A549 treated with AZD2906 at 1 μM for 4 hours (cell line): ENCODE measurements around the gene TEX9. TPM values are rescaled to one million over a fixed set of nuclear protein-coding genes. Genes with fewer than 3 reads are reported as not detected.

Experiments
- total RNA-seq: library from RNA; stranded (reverse); fragments of 200-300 nt; extraction: Qiagen RNA extraction; gene quantifications from 5 replicates; pipeline ENCODE4 v1.2.3, GENCODE V29; 2022

TEX9 gene
- 3.5 to 4.9 TPM (median 4.3 TPM) in 5 replicates for total RNA-seq

GRCh38 chr15:56365075-56365711 is at the start of gene TEX9:
TSS of gene TEX9 (plus strand) at chr15:56365426. CDS start at chr15:56365451, 25 bp downstream.

DNA sequence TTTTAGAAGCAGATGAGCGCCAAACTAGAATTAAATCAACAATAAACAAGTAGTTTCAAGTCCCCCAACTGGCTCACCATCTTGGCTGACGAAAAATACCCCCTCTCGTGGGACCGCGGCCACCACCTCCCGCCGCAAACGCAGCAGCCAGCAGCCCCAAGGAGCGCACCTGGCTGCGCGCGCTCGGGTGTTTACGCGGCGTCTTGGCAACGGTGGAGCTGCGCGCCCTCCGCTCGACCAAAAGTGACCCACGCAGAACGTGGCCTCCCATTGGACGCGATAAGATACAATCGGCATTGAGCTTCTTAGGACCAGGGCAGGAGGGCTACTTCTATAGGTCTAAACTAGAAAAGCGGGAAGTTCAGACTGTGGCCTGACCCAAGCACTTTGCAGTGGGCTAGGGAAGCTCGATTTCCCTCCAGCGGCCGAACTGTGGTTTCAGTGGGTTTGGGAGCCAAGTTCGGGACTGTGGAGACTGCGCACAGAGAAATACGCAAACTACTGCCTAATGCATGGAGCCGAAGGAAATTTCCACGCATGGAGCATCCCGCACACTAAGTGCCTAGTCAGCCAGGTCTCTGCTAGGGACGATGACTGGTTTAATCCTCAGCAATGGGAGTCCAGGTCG is 99.8 kb downstream of the TEX9 start, which contains the start of gene MNS1:
Gene MNS1, minus strand, starts transcription at position 245 of the 628 bp plus-strand sequence. Its CDS starts 165 bp downstream, at position 80.

Other genes with a start within 250 kb of the TEX9 start
- gene RFX7, start 121.5 kb upstream of the TEX9 start, total RNA-seq = 8.4 to 13.3 TPM (median 12.1 TPM) in 5 replicates
- 1.9 to 3.4 TPM (median 2.6 TPM) in 5 replicates for gene MNS1, start 99.7 kb downstream of the TEX9 start, total RNA-seq